A549 (cell line): ENCODE measurements around the gene VN1R2. TPM values are rescaled to one million over a fixed set of nuclear protein-coding genes. Genes with fewer than 3 reads are reported as not detected.
A peak's percentile ranks its signal among the peaks of the same experiment; 100 is the strongest.

Experiments
- ATAC-seq, 2 experiments: fragments of 200-7000 bp in 1 of 2; fragments of >200 bp in 1 of 2; cut with Nextera tagmentation in 1 of 2; cut with Tn5 transposase in 1 of 2; 3 replicates each; pipeline versions ENCODE4 v1.8.0 to v1.9.1; 2018 to 2020; ENCODE audit warnings: mild to moderate bottlenecking in 1 of 2, moderate library complexity in 1 of 2
- CTCF ChIA-PET: fragments of 300-600 bp; sonication (Branson Sonifier 250); formaldehyde crosslinking; extraction: SDS; loops from one replicate; lab custom pipeline; 2021; ENCODE audit warnings: antibody characterized with exemption, inconsistent platforms; lab: Yijun Ruan, JAX
- POLR2A ChIA-PET: fragments of 350-600 bp; formaldehyde crosslinking; extraction: SDS; loops from one replicate; lab custom pipeline; 2021; ENCODE audit warnings: antibody characterized with exemption, inconsistent platforms; lab: Yijun Ruan, JAX
- DNase-seq, 2 experiments: peaks; one replicate each; pipeline versions ENCODE4 v3.0.0 to v3.0.0-alpha.2; 2011 to 2016; ENCODE audit warnings: low read depth in 1 of 2, low spot score in 1 of 2
- FAIRE-seq: peaks from 2 replicates; lab custom pipeline; 2011; peaks lifted over from hg19 to GRCh38; lab: Jason Lieb, UNC
- H3K27ac ChIP-seq, 2 experiments: fragments of >200 bp; sonication (Bioruptor Twin); formaldehyde crosslinking; 3 replicates each; pipeline ENCODE4 v1.5.1; 2016 to 2017
- H3K4me1 ChIP-seq: fragments of >200 bp; sonication (Bioruptor Twin); formaldehyde crosslinking; 3 replicates; pipeline ENCODE4 v1.6.1; 2016
- H3K4me2 ChIP-seq: fragments of >200 bp; sonication (Bioruptor Twin); formaldehyde crosslinking; 3 replicates; pipeline ENCODE4 v1.6.1; 2016
- H3K4me3 ChIP-seq: fragments of >200 bp; sonication (Bioruptor Twin); formaldehyde crosslinking; 3 replicates; pipeline ENCODE4 v1.5.1; 2016
- H3K9me3 ChIP-seq: fragments of >200 bp; sonication (Bioruptor Twin); formaldehyde crosslinking; 3 replicates; pipeline ENCODE4 v1.6.1; 2016
- CBX2 ChIP-seq: fragments of 200-600 bp; sonication (generic); IDR thresholded peaks from 2 replicates; pipeline ENCODE4 v1.6.1; 2016; ENCODE audit warnings: low read depth, mild to moderate bottlenecking, borderline replicate concordance
- HOXB5 ChIP-seq: fragments of 250-450 bp; sonication (Bioruptor Pico); IDR thresholded peaks from 2 replicates; pipeline ENCODE4 v1.5.0; 2020; ENCODE audit warnings: mild to moderate bottlenecking, moderate library complexity
- NR3C1 ChIP-seq: fragments of >200 bp; sonication (Bioruptor Twin); formaldehyde crosslinking; IDR thresholded peaks from 3 replicates; pipeline ENCODE4 v1.6.1; 2017
- POLR2A ChIP-seq: IDR thresholded peaks from 2 replicates; pipeline ENCODE4 v1.6.1; 2012; ENCODE audit warnings: mild to moderate bottlenecking, low read length
- RCOR1 ChIP-seq: fragments of 150-350 bp; IDR thresholded peaks from 2 replicates; pipeline ENCODE4 v1.6.1; 2014; ENCODE audit warnings: antibody characterized with exemption, low read length, low read depth
- TFCP2L1 ChIP-seq: fragments of 250-450 bp; sonication (Bioruptor Pico); IDR thresholded peaks from 2 replicates; pipeline ENCODE4 v1.5.0; 2021; ENCODE audit warnings: mild to moderate bottlenecking
- TP53 ChIP-seq: fragments of 250-450 bp; sonication (Bioruptor Pico); IDR thresholded peaks from 2 replicates; pipeline ENCODE4 v1.5.0; 2021; ENCODE audit warnings: mild to moderate bottlenecking, moderate library complexity
- WGBS: methylation state at CpG from one replicate; pipeline ENCODE4 v1.1.6; 2017; ENCODE audit errors: missing lambda C conversion rate; 5-methylcytosine and 5-hydroxymethylcytosine counted together
- polyA plus RNA-seq, 4 experiments: library from polyadenylated mRNA; depleted of rRNA in 3 of 4; stranded (reverse); fragments of >200 nt; fragmentation: RNase III in 1 of 4; extraction: RNeasy Plus Mini Kit Qiagen cat#74134 plus additional on column Dnase treatment in 1 of 4; gene quantifications; 2 replicates in 3 of 4; 3 replicates in 1 of 4; pipeline ENCODE4 v1.2.3, GENCODE V29; 2011 to 2017
- TF ChIP-seq, protein P1 (sequence below): IDR thresholded peaks from 2 replicates; pipeline ENCODE4 v1.6.1; 2012
- TF ChIP-seq, protein P2 (sequence below): fragments of >200 bp; sonication (Bioruptor Twin); formaldehyde crosslinking; IDR thresholded peaks from 3 replicates; pipeline ENCODE4 v1.5.1; 2016
- TF ChIP-seq, protein P3 (sequence below): fragments of >200 bp; sonication (Bioruptor Twin); formaldehyde crosslinking; IDR thresholded peaks from 3 replicates; pipeline ENCODE4 v1.6.1; 2016
- TF ChIP-seq, protein P4 (sequence below): fragments of 450-650 bp; IDR thresholded peaks from 2 replicates; pipeline ENCODE4 v1.6.1; 2014; ENCODE audit warnings: antibody characterized with exemption
- TF ChIP-seq, protein P5 (sequence below): fragments of 200-600 bp; sonication (generic); IDR thresholded peaks from 2 replicates; pipeline ENCODE4 v1.6.1; 2016; ENCODE audit warnings: antibody characterized with exemption, mild to moderate bottlenecking, moderate library complexity
- TF ChIP-seq, protein P6 (sequence below): fragments of 250-450 bp; sonication (Bioruptor Pico); IDR thresholded peaks from 2 replicates; pipeline ENCODE4 v1.5.0; 2020; ENCODE audit warnings: low read depth, mild to moderate bottlenecking, moderate library complexity

Gene VN1R2
- polyA plus RNA-seq, 2 of the 4 experiments (the other 2 are of a cell fraction), result not detected

DNA sequence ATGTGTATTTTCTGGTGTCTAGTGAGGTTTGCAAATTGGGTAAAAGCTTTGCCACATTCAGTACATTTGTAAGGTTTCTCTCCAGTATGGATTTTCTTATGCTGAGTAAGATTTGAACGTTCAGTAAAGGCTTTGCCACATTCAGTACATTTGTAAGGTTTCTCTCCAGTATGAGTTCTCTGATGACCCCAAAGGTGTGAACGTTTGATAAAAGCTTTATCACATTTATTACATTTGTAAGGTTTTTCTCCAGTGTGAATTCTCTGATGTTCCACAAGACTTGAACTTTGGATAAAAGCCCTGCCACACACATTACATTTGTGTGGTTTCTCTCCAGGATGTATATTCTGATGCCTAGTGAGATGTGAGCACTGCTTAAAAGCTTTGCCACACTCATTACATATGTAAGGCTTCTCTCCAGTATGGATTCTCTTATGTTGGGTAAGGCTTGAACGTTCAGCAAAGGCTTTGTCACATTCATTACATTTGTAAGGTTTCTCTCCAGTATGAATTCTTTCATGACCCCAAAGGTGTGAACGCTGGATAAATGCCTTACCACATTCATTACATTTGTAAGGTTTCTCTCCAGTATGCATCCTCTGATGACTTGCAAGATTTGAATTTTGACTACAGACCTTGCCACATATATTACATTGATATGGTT is 20.8 kb upstream of the VN1R2 start:
- H3K4me3 ChIP-seq, result no peak overlapping the region
- H3K9me3 ChIP-seq, result peaks cover 86% of the 10 kb centered on the region

DNA sequence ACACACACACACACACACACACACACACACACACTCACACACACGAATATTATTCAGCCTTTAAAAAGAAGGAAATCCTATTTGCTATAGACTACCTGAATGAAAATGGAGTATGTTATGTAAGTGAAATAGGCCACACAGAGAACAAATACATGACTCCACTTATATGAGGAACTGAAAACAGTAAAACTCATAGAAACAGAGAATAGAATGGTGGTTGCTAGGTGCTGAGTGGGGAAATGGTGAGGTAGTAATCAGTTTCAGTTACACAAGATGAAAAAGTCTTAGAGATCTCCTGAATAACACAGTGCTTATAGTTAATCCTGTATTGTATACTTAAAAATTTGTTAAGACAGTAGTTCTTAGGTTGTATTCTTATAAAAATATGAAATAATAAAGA is 11.6 kb upstream of the VN1R2 start:
- WGBS, result 5% methylated on average over 1 of the region's 1 CpG

More for the DNA sequence above, 20.8 kb upstream of the VN1R2 start:
- no peaks in the 10 kb centered on the region for H3K4me1 ChIP-seq
- CTCF ChIA-PET, result no interaction called here
- POLR2A ChIA-PET, result no interaction called here
- FAIRE-seq, result peak; percentile 23
- no peak for ATAC-seq
- DNase-seq, result no peak
- no peak overlapping the region for H3K4me2 ChIP-seq
- WGBS, result 2% methylated on average over 4 of the region's 4 CpGs
- TF ChIP-seq POLR2A, result no peak
- no peak for TF ChIP-seq TP53 (CRISPR knock-in tag)
- TF ChIP-seq, protein P1, sequence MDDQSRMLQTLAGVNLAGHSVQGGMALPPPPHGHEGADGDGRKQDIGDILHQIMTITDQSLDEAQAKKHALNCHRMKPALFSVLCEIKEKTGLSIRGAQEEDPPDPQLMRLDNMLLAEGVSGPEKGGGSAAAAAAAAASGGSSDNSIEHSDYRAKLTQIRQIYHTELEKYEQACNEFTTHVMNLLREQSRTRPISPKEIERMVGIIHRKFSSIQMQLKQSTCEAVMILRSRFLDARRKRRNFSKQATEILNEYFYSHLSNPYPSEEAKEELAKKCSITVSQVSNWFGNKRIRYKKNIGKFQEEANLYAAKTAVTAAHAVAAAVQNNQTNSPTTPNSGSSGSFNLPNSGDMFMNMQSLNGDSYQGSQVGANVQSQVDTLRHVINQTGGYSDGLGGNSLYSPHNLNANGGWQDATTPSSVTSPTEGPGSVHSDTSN, result no peak
- TF ChIP-seq, protein P2, sequence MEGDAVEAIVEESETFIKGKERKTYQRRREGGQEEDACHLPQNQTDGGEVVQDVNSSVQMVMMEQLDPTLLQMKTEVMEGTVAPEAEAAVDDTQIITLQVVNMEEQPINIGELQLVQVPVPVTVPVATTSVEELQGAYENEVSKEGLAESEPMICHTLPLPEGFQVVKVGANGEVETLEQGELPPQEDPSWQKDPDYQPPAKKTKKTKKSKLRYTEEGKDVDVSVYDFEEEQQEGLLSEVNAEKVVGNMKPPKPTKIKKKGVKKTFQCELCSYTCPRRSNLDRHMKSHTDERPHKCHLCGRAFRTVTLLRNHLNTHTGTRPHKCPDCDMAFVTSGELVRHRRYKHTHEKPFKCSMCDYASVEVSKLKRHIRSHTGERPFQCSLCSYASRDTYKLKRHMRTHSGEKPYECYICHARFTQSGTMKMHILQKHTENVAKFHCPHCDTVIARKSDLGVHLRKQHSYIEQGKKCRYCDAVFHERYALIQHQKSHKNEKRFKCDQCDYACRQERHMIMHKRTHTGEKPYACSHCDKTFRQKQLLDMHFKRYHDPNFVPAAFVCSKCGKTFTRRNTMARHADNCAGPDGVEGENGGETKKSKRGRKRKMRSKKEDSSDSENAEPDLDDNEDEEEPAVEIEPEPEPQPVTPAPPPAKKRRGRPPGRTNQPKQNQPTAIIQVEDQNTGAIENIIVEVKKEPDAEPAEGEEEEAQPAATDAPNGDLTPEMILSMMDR, result no peak
- TF ChIP-seq, protein P3, sequence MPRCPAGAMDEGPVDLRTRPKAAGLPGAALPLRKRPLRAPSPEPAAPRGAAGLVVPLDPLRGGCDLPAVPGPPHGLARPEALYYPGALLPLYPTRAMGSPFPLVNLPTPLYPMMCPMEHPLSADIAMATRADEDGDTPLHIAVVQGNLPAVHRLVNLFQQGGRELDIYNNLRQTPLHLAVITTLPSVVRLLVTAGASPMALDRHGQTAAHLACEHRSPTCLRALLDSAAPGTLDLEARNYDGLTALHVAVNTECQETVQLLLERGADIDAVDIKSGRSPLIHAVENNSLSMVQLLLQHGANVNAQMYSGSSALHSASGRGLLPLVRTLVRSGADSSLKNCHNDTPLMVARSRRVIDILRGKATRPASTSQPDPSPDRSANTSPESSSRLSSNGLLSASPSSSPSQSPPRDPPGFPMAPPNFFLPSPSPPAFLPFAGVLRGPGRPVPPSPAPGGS, result no peak
- TF ChIP-seq, protein P4, sequence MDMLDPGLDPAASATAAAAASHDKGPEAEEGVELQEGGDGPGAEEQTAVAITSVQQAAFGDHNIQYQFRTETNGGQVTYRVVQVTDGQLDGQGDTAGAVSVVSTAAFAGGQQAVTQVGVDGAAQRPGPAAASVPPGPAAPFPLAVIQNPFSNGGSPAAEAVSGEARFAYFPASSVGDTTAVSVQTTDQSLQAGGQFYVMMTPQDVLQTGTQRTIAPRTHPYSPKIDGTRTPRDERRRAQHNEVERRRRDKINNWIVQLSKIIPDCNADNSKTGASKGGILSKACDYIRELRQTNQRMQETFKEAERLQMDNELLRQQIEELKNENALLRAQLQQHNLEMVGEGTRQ, result no peak
- TF ChIP-seq TFCP2L1 (CRISPR knock-in tag), result no peak
- TF ChIP-seq, protein P5, sequence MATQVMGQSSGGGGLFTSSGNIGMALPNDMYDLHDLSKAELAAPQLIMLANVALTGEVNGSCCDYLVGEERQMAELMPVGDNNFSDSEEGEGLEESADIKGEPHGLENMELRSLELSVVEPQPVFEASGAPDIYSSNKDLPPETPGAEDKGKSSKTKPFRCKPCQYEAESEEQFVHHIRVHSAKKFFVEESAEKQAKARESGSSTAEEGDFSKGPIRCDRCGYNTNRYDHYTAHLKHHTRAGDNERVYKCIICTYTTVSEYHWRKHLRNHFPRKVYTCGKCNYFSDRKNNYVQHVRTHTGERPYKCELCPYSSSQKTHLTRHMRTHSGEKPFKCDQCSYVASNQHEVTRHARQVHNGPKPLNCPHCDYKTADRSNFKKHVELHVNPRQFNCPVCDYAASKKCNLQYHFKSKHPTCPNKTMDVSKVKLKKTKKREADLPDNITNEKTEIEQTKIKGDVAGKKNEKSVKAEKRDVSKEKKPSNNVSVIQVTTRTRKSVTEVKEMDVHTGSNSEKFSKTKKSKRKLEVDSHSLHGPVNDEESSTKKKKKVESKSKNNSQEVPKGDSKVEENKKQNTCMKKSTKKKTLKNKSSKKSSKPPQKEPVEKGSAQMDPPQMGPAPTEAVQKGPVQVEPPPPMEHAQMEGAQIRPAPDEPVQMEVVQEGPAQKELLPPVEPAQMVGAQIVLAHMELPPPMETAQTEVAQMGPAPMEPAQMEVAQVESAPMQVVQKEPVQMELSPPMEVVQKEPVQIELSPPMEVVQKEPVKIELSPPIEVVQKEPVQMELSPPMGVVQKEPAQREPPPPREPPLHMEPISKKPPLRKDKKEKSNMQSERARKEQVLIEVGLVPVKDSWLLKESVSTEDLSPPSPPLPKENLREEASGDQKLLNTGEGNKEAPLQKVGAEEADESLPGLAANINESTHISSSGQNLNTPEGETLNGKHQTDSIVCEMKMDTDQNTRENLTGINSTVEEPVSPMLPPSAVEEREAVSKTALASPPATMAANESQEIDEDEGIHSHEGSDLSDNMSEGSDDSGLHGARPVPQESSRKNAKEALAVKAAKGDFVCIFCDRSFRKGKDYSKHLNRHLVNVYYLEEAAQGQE, result no peak
- no peak overlapping the region for H3K27ac ChIP-seq

More for the DNA sequence above, 11.6 kb upstream of the VN1R2 start:
- no peak for DNase-seq
- FAIRE-seq, result no peak
- no peak for ATAC-seq
- TF ChIP-seq HOXB5 (CRISPR knock-in tag) (no peak), RCOR1 (no peak), NR3C1 (no peak), CBX2 (no peak)
- TF ChIP-seq, protein P1, result no peak
- TF ChIP-seq, protein P6, sequence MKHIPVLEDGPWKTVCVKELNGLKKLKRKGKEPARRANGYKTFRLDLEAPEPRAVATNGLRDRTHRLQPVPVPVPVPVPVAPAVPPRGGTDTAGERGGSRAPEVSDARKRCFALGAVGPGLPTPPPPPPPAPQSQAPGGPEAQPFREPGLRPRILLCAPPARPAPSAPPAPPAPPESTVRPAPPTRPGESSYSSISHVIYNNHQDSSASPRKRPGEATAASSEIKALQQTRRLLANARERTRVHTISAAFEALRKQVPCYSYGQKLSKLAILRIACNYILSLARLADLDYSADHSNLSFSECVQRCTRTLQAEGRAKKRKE, result no peak
- H3K9me3 ChIP-seq, result peaks cover 49% of the 10 kb centered on the region; the same call in 2 of the 3 replicates
- H3K4me2 ChIP-seq, result no peak overlapping the region
- no peak overlapping the region for H3K27ac ChIP-seq
- H3K4me1 ChIP-seq, result no peaks in the 10 kb centered on the region
- H3K4me3 ChIP-seq, result no peak overlapping the region
- CTCF ChIA-PET, result no interaction called here
- POLR2A ChIA-PET, result no interaction called here
